ENCODE data around the gene SCMH1. TPM values are rescaled to one million over a fixed set of nuclear protein-coding genes. Genes with fewer than 3 reads are reported as not detected.

SCMH1 gene
- total and polyA plus RNA-seq, 9 donors = 32.8 to 80.2 (median 49.8) TPM

DNA sequence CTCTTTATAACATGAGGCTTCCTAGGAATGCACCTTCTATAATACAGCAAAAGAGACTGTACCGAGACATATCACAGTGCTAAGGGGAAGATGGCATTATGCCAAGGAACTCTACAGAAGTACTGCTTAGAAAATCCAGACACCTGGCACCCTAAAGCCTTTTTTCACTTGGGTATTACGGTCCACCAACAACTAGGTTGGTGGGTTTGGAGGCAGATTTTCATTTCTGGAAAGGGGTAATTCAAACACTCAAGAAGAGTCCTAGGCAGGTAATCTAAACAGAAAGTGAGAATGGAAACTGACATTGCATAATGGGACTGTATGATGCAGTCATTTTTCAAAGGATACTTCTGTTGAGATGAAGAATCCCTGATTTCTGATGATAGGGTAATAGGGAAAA, 19.6 kb downstream of the SCMH1 start:
- TF ChIP-seq EP300 (IDR thresholded peaks at IDR 0.05) (no peak), POLR2A (IDR thresholded peaks at IDR 0.05) (no peak)
- TF ChIP-seq, protein P1, sequence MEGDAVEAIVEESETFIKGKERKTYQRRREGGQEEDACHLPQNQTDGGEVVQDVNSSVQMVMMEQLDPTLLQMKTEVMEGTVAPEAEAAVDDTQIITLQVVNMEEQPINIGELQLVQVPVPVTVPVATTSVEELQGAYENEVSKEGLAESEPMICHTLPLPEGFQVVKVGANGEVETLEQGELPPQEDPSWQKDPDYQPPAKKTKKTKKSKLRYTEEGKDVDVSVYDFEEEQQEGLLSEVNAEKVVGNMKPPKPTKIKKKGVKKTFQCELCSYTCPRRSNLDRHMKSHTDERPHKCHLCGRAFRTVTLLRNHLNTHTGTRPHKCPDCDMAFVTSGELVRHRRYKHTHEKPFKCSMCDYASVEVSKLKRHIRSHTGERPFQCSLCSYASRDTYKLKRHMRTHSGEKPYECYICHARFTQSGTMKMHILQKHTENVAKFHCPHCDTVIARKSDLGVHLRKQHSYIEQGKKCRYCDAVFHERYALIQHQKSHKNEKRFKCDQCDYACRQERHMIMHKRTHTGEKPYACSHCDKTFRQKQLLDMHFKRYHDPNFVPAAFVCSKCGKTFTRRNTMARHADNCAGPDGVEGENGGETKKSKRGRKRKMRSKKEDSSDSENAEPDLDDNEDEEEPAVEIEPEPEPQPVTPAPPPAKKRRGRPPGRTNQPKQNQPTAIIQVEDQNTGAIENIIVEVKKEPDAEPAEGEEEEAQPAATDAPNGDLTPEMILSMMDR (IDR thresholded peaks at IDR 0.05) = no peak
- DNase-seq = no peak
- no peaks in the 10 kb centered on the region for H3K9me3 ChIP-seq
- H3K27ac ChIP-seq = no peak overlapping the region
- H3K4me3 ChIP-seq = no peak overlapping the region
- intact Hi-C loops (cut with DNase I) = no loop called here
- H3K36me3 ChIP-seq = no peaks in the 10 kb centered on the region
- no peaks in the 10 kb centered on the region for H3K27me3 ChIP-seq
- peaks cover 2% of the 10 kb centered on the region for H3K4me1 ChIP-seq (ENCODE audit: insufficient read depth)
- WGBS, 3 donors = 51 to 61% (median 55%) methylated on average over 2 of the region's 2 CpGs

DNA sequence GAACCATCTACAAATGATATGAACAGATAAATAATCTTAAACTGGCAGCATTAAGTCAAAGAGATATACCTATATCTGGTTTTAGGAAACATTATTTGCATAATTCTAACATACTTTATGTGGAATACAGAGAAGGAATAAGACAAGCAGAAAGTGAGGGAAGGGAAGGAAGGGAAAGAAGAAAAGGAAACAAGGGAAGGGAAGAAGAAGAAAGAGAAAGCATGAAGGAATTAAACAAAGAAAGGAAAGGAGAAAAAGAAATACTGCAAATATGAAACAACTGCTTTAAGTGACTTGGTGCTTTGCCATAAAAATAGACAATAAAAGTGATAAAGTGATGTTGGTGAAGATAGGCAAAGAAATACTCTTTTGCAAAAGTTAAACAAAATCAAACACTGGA, 20.1 kb downstream of the SCMH1 start:
- Histone ChIP-seq H3K27ac (no peak overlapping the region), H3K36me3 (no peaks in the 10 kb centered on the region), H3K9me3 (no peaks in the 10 kb centered on the region), H3K4me3 (no peak overlapping the region), H3K4me1 (ENCODE audit: insufficient read depth) (peaks cover 2% of the 10 kb centered on the region), H3K27me3 (no peaks in the 10 kb centered on the region)
- TF ChIP-seq POLR2A (IDR thresholded peaks at IDR 0.05) = no peak
- no peak for TF ChIP-seq EP300 (IDR thresholded peaks at IDR 0.05)
- TF ChIP-seq, protein P1 (IDR thresholded peaks at IDR 0.05) = no peak
- intact Hi-C loops (cut with DNase I) = no loop called here
- DNase-seq = no peak

DNA sequence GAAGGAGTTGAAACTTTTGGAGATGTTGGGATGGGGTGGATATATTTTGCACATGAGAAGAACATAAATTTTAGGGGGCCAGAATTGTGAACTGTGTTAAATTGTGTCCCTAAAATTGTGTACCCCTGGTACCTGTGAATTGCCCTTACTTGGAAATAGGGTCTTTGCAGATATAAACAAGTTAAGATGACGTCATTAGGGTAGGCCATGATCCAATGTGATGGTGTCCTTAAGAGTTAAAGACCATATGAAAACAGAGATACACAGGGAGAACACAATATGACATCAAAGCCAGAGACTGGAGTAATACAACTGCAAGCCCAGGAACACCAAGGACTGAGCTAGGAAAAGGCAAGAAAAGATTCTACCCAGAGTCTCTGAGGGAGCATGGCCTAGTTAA, 24.0 kb downstream of the SCMH1 start:
- intact Hi-C loops (cut with DNase I) = no loop called here
- Histone ChIP-seq H3K9me3 (no peaks in the 10 kb centered on the region), H3K36me3 (no peaks in the 10 kb centered on the region), H3K27me3 (no peaks in the 10 kb centered on the region), H3K27ac (no peak overlapping the region), H3K4me3 (no peak overlapping the region), H3K4me1 (ENCODE audit: insufficient read depth) (no peaks in the 10 kb centered on the region)
- no peak for DNase-seq
- TF ChIP-seq POLR2A (IDR thresholded peaks at IDR 0.05) (no peak), EP300 (IDR thresholded peaks at IDR 0.05) (no peak)
- TF ChIP-seq, protein P1 (IDR thresholded peaks at IDR 0.05) = no peak
- 96 to 97% (median 97%) methylated on average over 1 of the region's 1 CpG for WGBS, 3 donors

DNA sequence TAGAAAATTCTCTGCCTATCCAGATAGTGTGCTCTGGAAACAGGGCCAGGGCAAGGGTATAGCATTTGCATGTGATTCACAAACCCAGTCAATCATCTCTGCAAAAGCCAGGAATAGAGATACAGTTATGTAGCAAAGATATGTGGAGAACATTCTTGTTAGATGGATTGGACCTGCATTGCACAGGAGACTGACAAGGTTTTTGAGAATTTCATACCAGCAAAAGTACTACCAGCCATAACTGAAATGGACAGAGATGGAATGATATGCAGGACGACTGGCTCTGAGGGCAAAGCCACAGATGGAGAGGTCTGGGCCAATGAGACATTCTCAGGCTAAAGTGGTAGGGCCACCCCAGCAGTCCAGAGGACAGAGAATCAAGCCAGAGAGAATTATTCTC, 24.7 kb downstream of the SCMH1 start:
- WGBS, 3 donors = 75 to 91% (median 89%) methylated on average over 1 of the region's 1 CpG
- Histone ChIP-seq H3K27ac (no peak overlapping the region), H3K4me3 (no peak overlapping the region), H3K9me3 (no peaks in the 10 kb centered on the region), H3K27me3 (no peaks in the 10 kb centered on the region), H3K36me3 (no peaks in the 10 kb centered on the region), H3K4me1 (ENCODE audit: insufficient read depth) (no peaks in the 10 kb centered on the region)
- intact Hi-C loops (cut with DNase I) = no loop called here
- TF ChIP-seq, protein P1 (IDR thresholded peaks at IDR 0.05) = no peak
- TF ChIP-seq POLR2A (IDR thresholded peaks at IDR 0.05) = no peak
- TF ChIP-seq EP300 (IDR thresholded peaks at IDR 0.05) = no peak
- DNase-seq = no peak

DNA sequence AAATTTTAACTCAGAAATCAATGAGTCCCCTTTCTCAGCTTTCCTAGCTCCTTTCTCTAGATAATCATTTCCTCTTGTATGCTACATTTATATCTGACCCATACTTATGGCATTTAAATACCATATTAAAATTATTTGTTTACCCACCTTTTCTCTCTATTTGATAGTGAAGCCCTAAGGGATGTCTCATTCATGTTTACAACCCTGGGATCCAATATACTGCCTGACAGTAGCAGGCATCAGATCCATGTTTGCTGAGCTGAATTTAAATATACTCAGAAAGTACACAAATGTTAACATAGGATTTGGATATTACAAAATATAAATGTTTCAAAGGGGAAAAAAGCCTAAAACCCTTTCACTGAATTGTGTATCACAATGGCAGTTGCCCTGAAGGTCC, 26.5 kb downstream of the SCMH1 start:
- Histone ChIP-seq H3K4me1 (ENCODE audit: insufficient read depth) (no peaks in the 10 kb centered on the region), H3K27ac (no peak overlapping the region), H3K9me3 (no peaks in the 10 kb centered on the region), H3K4me3 (no peak overlapping the region), H3K27me3 (no peaks in the 10 kb centered on the region), H3K36me3 (no peaks in the 10 kb centered on the region)
- DNase-seq = no peak
- no peak for TF ChIP-seq POLR2A (IDR thresholded peaks at IDR 0.05)
- TF ChIP-seq, protein P1 (IDR thresholded peaks at IDR 0.05) = no peak
- TF ChIP-seq EP300 (IDR thresholded peaks at IDR 0.05) = no peak
- intact Hi-C loops (cut with DNase I) = no loop called here
